ENCODE results near the gene RAP1GDS1. TPM values are rescaled to one million over a fixed set of nuclear protein-coding genes. Genes with fewer than 3 reads are reported as not detected.

RAP1GDS1 gene
- total and polyA plus RNA-seq, 2 of the 13 experiments (the other 11 are each of a cell fraction or from before 2014, with no cell fraction given): 19.3 to 42.5 TPM

DNA sequence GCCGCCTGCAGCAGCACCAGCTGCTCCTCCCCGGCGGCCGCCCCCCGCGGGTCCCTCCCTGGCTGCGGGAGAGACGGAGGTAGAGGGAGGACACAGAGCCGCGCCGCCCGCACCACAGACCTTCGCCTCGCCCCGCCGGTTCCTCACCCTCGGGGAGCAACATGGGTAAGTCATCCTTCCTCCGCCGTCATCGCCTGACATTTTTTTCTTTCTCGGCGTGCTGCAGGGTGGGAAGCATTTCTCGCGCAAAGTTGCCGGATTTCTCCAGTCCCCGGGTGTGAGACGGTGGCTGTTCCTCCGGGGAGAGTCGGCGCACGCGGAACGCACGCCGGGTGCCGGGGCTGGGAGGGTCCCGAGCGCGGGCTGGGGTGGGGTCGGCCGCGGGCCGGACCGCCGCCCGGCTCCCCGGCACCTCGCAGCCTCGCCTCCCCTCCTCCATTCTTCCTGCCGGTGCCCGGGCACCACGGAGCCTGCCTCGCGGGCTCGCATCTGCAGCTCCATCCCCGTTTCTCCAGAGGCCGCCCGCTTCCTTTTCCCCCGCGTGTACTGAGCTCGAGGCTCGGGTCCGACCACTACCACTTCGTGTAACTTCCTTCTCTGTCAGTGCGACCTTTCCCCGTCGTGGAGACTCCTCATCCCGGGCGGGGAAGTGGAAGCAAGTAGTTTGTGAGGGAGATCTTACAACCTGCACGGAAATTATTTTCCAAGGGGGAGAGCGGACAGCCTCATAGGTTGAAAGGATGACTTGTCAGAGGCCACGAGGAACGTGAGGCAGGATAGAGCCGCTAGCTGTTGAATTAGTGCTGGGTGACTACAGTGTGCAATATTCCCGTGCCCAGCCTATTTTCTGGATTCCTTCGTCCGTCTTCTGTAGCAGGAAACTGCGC is 464 bp downstream of the RAP1GDS1 start (continued):
- no peak for TF ChIP-seq EEA1 (CRISPR knock-in tag; IDR thresholded peaks at IDR 0.05; ENCODE audit: borderline replicate concordance)
- TF ChIP-seq MAFG (CRISPR knock-in tag; IDR thresholded peaks at IDR 0.05): no peak
- TF ChIP-seq ZNF232 (CRISPR knock-in tag; IDR thresholded peaks at IDR 0.05; ENCODE audit: borderline replicate concordance): no peak
- TF ChIP-seq PHF21A (CRISPR knock-in tag; IDR thresholded peaks at IDR 0.05): no peak
- no peak; the same call in 1 of the 2 replicates for TF ChIP-seq HOXA3 (CRISPR knock-in tag; IDR thresholded peaks at IDR 0.05)
- no peak for TF ChIP-seq ZNF24 (IDR thresholded peaks at IDR 0.05)
- TF ChIP-seq, protein P1, sequence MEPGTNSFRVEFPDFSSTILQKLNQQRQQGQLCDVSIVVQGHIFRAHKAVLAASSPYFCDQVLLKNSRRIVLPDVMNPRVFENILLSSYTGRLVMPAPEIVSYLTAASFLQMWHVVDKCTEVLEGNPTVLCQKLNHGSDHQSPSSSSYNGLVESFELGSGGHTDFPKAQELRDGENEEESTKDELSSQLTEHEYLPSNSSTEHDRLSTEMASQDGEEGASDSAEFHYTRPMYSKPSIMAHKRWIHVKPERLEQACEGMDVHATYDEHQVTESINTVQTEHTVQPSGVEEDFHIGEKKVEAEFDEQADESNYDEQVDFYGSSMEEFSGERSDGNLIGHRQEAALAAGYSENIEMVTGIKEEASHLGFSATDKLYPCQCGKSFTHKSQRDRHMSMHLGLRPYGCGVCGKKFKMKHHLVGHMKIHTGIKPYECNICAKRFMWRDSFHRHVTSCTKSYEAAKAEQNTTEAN (CRISPR knock-in tag; conservative IDR thresholded peaks at IDR 0.05): no peak
- TF ChIP-seq SRSF9 (IDR thresholded peaks at IDR 0.05; ENCODE audit: borderline replicate concordance, insufficient read depth, low read depth, low read length, poor library complexity, severe bottlenecking): no peak
- TF ChIP-seq, protein P2, sequence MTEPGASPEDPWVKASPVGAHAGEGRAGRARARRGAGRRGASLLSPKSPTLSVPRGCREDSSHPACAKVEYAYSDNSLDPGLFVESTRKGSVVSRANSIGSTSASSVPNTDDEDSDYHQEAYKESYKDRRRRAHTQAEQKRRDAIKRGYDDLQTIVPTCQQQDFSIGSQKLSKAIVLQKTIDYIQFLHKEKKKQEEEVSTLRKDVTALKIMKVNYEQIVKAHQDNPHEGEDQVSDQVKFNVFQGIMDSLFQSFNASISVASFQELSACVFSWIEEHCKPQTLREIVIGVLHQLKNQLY (CRISPR knock-in tag; IDR thresholded peaks at IDR 0.05): no peak
- TF ChIP-seq ZMYM2 (CRISPR knock-in tag; IDR thresholded peaks at IDR 0.05): 0 out of 2 replicates have a peak, but pooled peaks have one; percentile 28
- no peak for TF ChIP-seq ZSCAN25 (CRISPR knock-in tag; IDR thresholded peaks at IDR 0.05)
- no peak for TF ChIP-seq FOXJ3 (CRISPR knock-in tag; IDR thresholded peaks at IDR 0.05; ENCODE audit: borderline replicate concordance)
- TF ChIP-seq ZMYM4 (CRISPR knock-in tag; IDR thresholded peaks at IDR 0.05): peak; percentile 5; the same call in 1 of the 2 replicates
- TF ChIP-seq, protein P3, sequence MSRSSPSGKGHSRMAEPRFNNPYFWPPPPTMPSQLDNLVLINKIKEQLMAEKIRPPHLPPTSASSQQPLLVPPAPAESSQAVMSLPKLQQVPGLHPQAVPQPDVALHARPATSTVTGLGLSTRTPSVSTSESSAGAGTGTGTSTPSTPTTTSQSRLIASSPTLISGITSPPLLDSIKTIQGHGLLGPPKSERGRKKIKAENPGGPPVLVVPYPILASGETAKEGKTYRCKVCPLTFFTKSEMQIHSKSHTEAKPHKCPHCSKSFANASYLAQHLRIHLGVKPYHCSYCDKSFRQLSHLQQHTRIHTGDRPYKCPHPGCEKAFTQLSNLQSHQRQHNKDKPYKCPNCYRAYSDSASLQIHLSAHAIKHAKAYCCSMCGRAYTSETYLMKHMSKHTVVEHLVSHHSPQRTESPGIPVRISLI (CRISPR knock-in tag; IDR thresholded peaks at IDR 0.05; ENCODE audit: borderline replicate concordance): peak; percentile 37; the same call in 1 of the 2 replicates
- no peak for TF ChIP-seq PCBP1 (IDR thresholded peaks at IDR 0.05; ENCODE audit: borderline replicate concordance, low read depth, low read length)
- TF ChIP-seq SSRP1 (CRISPR knock-in tag; IDR thresholded peaks at IDR 0.05): no peak
- TF ChIP-seq, protein P4, sequence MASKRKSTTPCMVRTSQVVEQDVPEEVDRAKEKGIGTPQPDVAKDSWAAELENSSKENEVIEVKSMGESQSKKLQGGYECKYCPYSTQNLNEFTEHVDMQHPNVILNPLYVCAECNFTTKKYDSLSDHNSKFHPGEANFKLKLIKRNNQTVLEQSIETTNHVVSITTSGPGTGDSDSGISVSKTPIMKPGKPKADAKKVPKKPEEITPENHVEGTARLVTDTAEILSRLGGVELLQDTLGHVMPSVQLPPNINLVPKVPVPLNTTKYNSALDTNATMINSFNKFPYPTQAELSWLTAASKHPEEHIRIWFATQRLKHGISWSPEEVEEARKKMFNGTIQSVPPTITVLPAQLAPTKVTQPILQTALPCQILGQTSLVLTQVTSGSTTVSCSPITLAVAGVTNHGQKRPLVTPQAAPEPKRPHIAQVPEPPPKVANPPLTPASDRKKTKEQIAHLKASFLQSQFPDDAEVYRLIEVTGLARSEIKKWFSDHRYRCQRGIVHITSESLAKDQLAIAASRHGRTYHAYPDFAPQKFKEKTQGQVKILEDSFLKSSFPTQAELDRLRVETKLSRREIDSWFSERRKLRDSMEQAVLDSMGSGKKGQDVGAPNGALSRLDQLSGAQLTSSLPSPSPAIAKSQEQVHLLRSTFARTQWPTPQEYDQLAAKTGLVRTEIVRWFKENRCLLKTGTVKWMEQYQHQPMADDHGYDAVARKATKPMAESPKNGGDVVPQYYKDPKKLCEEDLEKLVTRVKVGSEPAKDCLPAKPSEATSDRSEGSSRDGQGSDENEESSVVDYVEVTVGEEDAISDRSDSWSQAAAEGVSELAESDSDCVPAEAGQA (IDR thresholded peaks at IDR 0.05; ENCODE audit: low read depth): no peak
- TF ChIP-seq, protein P4 (CRISPR knock-in tag; IDR thresholded peaks at IDR 0.05; ENCODE audit: borderline replicate concordance): no peak
- TF ChIP-seq ZNF749 (CRISPR knock-in tag; IDR thresholded peaks at IDR 0.05; ENCODE audit: borderline replicate concordance): no peak
- 0 out of 2 replicates have a peak, but pooled peaks have one; percentile 10 for TF ChIP-seq SRY (CRISPR knock-in tag; IDR thresholded peaks at IDR 0.05)
- no peak for TF ChIP-seq CBX1 (IDR thresholded peaks at IDR 0.05; ENCODE audit: low read depth)

Data from HepG2 (cell line).